DOHH2 (cell line): ENCODE measurements around the gene EYA2.

ENCODE experiments used
- EZH2phosphoT487 ChIP-seq: fragments of 200-600 bp; sonication (generic); IDR thresholded peaks from 2 replicates; pipeline ENCODE4 v1.6.1; 2017; ENCODE audit warnings: borderline replicate concordance, mild to moderate bottlenecking, antibody characterized with exemption, low read length, moderate library complexity, mixed read lengths
- TF ChIP-seq, protein P1 (sequence below): fragments of 200-600 bp; sonication (generic); IDR thresholded peaks from one replicate; pipeline ENCODE4 v1.5.1; 2014; ENCODE audit warnings: antibody characterized with exemption, mild to moderate bottlenecking, low read depth, low read length; ENCODE audit not compliant: poor library complexity, severe bottlenecking

DNA sequence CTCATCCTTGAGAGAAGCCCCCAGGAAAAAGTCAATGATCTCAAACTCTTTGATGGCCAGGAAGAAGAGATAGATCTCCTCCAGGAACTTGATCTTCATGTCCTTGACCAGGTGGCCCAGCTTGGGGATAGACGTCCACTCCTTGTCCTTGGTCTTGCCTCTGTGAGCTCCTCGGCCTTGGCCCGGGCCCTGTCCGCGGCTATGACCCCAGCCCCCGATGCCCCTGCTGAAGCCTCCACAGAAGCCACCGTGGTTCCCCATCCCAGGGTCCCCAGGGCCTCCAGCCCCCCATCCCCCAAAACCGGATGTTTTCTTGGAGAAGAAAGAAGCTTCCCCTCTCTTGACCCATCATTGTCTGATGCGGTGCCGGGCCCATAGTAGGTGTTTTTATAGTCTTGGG, 266.8 kb downstream of the EYA2 start:
- TF ChIP-seq, protein P1, sequence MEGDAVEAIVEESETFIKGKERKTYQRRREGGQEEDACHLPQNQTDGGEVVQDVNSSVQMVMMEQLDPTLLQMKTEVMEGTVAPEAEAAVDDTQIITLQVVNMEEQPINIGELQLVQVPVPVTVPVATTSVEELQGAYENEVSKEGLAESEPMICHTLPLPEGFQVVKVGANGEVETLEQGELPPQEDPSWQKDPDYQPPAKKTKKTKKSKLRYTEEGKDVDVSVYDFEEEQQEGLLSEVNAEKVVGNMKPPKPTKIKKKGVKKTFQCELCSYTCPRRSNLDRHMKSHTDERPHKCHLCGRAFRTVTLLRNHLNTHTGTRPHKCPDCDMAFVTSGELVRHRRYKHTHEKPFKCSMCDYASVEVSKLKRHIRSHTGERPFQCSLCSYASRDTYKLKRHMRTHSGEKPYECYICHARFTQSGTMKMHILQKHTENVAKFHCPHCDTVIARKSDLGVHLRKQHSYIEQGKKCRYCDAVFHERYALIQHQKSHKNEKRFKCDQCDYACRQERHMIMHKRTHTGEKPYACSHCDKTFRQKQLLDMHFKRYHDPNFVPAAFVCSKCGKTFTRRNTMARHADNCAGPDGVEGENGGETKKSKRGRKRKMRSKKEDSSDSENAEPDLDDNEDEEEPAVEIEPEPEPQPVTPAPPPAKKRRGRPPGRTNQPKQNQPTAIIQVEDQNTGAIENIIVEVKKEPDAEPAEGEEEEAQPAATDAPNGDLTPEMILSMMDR = no peak
- no peak for TF ChIP-seq EZH2phosphoT487
